ENCODE data around the gene RPL18. TPM values are rescaled to one million over a fixed set of nuclear protein-coding genes. Genes with fewer than 3 reads are reported as not detected.

RPL18 gene
- total RNA-seq: 2,542 and 4,069 TPM in 2 replicates

GRCh38 chr19:48618916-48619691 is at the start of gene RPL18, which contains the start of gene SPHK2:
Gene RPL18 (minus strand): TSS chr19:48619178. CDS start chr19:48619143, 35 bp downstream.
Gene SPHK2 (plus strand): TSS chr19:48619506. CDS start chr19:48620515, 1,009 bp downstream.

GRCh38 chr19:48646001-48646721 is 27.2 kb upstream of the RPL18 start, which contains the start of gene CA11:
Gene CA11 (minus strand): TSS chr19:48646187. CDS start chr19:48645632, 555 bp downstream.

GRCh38 chr19:48636859-48637448 is 18.0 kb upstream of the RPL18 start, which contains the start of gene DBP:
Gene DBP (minus strand): TSS chr19:48637379. CDS start chr19:48636994, 385 bp downstream.

GRCh38 chr19:48614436-48615230 is 4.3 kb downstream of the RPL18 start, which contains the start of gene FAM83E:
Gene FAM83E (minus strand): TSS chr19:48615076. CDS start chr19:48613372, 1,704 bp downstream.

GRCh38 chr19:48606463-48607358 is 12.3 kb downstream of the RPL18 start, which contains the start of gene SPACA4:
Gene SPACA4 (plus strand): TSS chr19:48606742. CDS start chr19:48606979, 237 bp downstream.

Other genes with a start within 250 kb of the RPL18 start
- 34.7 and 35.4 TPM in 2 replicates for gene KDELR1, start 227.6 kb downstream of the RPL18 start, total RNA-seq
- gene GRIN2D, start 225.5 kb downstream of the RPL18 start, total RNA-seq: 0.26 and 0.33 TPM in 2 replicates
- gene GRWD1, start 173.2 kb downstream of the RPL18 start, total RNA-seq: 14.7 and 24.4 TPM in 2 replicates
- 0.11 and 0.26 TPM in 2 replicates for gene KCNJ14, start 163.6 kb downstream of the RPL18 start, total RNA-seq
- gene CYTH2, start 149.8 kb downstream of the RPL18 start, total RNA-seq: 54.6 and 64.6 TPM in 2 replicates
- gene LMTK3, start 107.3 kb downstream of the RPL18 start, total RNA-seq: under 0.01 TPM in 1 of 2 replicates, not detected in the other
- gene SULT2B1, start 67.0 kb downstream of the RPL18 start, total RNA-seq: 0.11 TPM in 1 of 2 replicates, not detected in the other
- not detected in 2 replicates for gene SPACA4, start 12.4 kb downstream of the RPL18 start, total RNA-seq
- 0.22 and 0.60 TPM in 2 replicates for gene FAM83E, start 4.1 kb downstream of the RPL18 start, total RNA-seq
- gene SPHK2, start 328 bp upstream of the RPL18 start, total RNA-seq: 4.0 and 4.9 TPM in 2 replicates
- gene DBP, start 18.2 kb upstream of the RPL18 start, total RNA-seq: 1.9 and 2.1 TPM in 2 replicates
- 4.0 and 9.8 TPM in 2 replicates for gene CA11, start 27.0 kb upstream of the RPL18 start, total RNA-seq
- gene NTN5, start 53.8 kb upstream of the RPL18 start, total RNA-seq: not detected in 2 replicates
- gene FUT2, start 76.8 kb upstream of the RPL18 start, total RNA-seq: not detected in 2 replicates
- gene MAMSTR, start 100.5 kb upstream of the RPL18 start, total RNA-seq: 0.09 and 0.11 TPM in 2 replicates
- 52.8 and 61.2 TPM in 2 replicates for gene RASIP1, start 121.4 kb upstream of the RPL18 start, total RNA-seq
- gene IZUMO1, start 127.7 kb upstream of the RPL18 start, total RNA-seq: 0.43 and 0.52 TPM in 2 replicates
- 7.8 and 9.8 TPM in 2 replicates for gene FUT1, start 133.5 kb upstream of the RPL18 start, total RNA-seq
- not detected in 2 replicates for gene FGF21, start 136.3 kb upstream of the RPL18 start, total RNA-seq
- gene BCAT2, start 191.9 kb upstream of the RPL18 start, total RNA-seq: 23.5 and 26.8 TPM in 2 replicates
- gene HSD17B14, start 217.3 kb upstream of the RPL18 start, total RNA-seq: 3.0 and 6.2 TPM in 2 replicates
- gene PLEKHA4, start 249.4 kb upstream of the RPL18 start, total RNA-seq: 5.3 and 7.6 TPM in 2 replicates